HG03558 (cell line): ENCODE results near the gene AGR2.
"Not testable (repeated sequence)": the region's sequence is repeated elsewhere in the genome, so short reads cannot be mapped to it uniquely, and the experiment has no call there.

Experiments
- ATAC-seq: cut with Tn5 transposase; IDR thresholded peaks from one replicate; pipeline ENCODE4 v1.9.1; 2021; ENCODE audit warnings: moderate number of reproducible peaks; ENCODE audit not compliant: unreplicated experiment; ENCODE audit errors: extremely low read depth

Gene AGR2

GRCh38 chr7:16778476-16778875 is 26.3 kb downstream of the AGR2 start:
- no peak for ATAC-seq

- ATAC-seq, result no peak
Observed at GRCh38 chr7:16776053-16776452, 28.7 kb downstream of the AGR2 start.

- ATAC-seq, result no peak
Observed at GRCh38 chr7:16774986-16775385, 29.8 kb downstream of the AGR2 start.

GRCh38 chr7:16774294-16774693 is 30.5 kb downstream of the AGR2 start:
- no peak for ATAC-seq

- no peak for ATAC-seq
Observed at GRCh38 chr7:16773884-16774283, 30.9 kb downstream of the AGR2 start.

GRCh38 chr7:16773326-16773725 is 31.5 kb downstream of the AGR2 start:
- no peak for ATAC-seq

- ATAC-seq, result no peak
Observed at GRCh38 chr7:16770657-16771329, 34.0 kb downstream of the AGR2 start.

GRCh38 chr7:16769994-16770393 is 34.8 kb downstream of the AGR2 start:
- not testable (repeated sequence) for ATAC-seq

- ATAC-seq, result no peak
Observed at GRCh38 chr7:16765436-16765859, 39.4 kb downstream of the AGR2 start.

GRCh38 chr7:16764942-16765341 is 39.9 kb downstream of the AGR2 start:
- no peak for ATAC-seq

GRCh38 chr7:16762177-16762576 is 42.6 kb downstream of the AGR2 start:
- no peak for ATAC-seq

- no peak for ATAC-seq
Observed at GRCh38 chr7:16759840-16760239, 45.0 kb downstream of the AGR2 start.

- no peak for ATAC-seq
Observed at GRCh38 chr7:16758631-16759611, 45.9 kb downstream of the AGR2 start.

GRCh38 chr7:16758036-16758435 is 46.8 kb downstream of the AGR2 start:
- no peak for ATAC-seq

GRCh38 chr7:16755397-16755796 is 49.4 kb downstream of the AGR2 start:
- no peak for ATAC-seq

GRCh38 chr7:16754856-16755317 is 49.9 kb downstream of the AGR2 start:
- ATAC-seq, result no peak

GRCh38 chr7:16753932-16754855 is 50.6 kb downstream of the AGR2 start:
- ATAC-seq, result no peak

GRCh38 chr7:16753102-16753931 is 51.5 kb downstream of the AGR2 start, which contains the start of gene TSPAN13:
TSPAN13 (plus strand) TSS chr7:16753755; CDS start chr7:16753968, 213 bp downstream.
- no peak for ATAC-seq

GRCh38 chr7:16747102-16747501 is 57.7 kb downstream of the AGR2 start:
- ATAC-seq, result no peak
